Fibroblast of skin of right quadriceps (primary cell): ENCODE measurements around the gene DTNBP1.
A peak's percentile ranks its signal among the peaks of the same experiment; 100 is the strongest.

ENCODE experiments used
- DNase-seq: peaks from one replicate; pipeline ENCODE4 v3.0.0-alpha.2; 2013

DTNBP1 gene

DNA sequence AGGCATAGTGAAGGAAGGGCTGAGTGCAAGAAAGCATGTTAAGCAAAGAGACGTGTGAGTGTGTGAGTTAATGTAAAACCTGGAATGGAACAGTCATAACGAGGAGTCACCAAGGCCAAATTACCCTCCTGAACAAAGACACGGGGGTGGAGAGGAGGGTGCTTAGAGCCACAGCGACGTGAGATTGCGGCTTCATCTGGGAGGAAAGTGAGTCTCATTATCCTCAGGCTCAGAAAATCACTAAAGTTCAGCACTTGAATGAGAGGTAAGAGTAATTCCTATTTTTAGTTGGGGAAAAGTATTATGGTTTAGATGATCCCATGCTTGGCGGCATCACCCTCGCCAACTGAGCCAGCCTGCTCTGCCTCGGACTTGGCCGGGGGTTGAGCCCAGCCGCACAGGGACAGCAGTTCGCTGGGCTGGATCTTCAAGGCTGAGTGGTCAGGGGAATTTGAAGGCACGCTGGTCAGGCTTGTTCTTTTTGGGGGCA lies 136.6 kb downstream of the DTNBP1 start:
- no peak for DNase-seq

DNA sequence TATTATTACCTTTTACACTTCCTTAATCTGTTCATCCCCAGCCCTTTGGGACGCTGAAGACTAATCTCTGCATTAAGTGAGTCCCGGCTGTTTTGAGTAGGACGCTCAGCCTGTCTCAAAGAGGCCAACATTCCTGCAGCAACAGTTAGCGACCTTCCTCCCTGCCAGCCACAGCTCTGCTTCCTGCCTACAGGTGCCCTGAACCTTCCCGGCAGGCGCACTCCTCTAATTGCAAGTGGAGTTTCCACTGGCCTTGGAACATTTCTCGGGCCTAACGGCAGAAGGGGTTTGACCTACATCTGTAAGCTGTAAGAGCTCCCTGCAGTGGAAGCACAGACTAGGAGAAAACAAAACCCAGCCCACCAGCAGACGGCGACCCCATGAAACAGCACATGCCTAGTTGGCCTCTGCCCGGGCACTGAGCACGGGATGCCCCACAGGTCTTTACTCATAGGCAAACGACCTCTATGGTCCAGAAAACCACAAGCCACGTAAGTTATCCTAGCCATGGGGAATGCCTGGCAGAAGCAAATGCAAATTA lies 137.9 kb downstream of the DTNBP1 start:
- no peak for DNase-seq

DNA sequence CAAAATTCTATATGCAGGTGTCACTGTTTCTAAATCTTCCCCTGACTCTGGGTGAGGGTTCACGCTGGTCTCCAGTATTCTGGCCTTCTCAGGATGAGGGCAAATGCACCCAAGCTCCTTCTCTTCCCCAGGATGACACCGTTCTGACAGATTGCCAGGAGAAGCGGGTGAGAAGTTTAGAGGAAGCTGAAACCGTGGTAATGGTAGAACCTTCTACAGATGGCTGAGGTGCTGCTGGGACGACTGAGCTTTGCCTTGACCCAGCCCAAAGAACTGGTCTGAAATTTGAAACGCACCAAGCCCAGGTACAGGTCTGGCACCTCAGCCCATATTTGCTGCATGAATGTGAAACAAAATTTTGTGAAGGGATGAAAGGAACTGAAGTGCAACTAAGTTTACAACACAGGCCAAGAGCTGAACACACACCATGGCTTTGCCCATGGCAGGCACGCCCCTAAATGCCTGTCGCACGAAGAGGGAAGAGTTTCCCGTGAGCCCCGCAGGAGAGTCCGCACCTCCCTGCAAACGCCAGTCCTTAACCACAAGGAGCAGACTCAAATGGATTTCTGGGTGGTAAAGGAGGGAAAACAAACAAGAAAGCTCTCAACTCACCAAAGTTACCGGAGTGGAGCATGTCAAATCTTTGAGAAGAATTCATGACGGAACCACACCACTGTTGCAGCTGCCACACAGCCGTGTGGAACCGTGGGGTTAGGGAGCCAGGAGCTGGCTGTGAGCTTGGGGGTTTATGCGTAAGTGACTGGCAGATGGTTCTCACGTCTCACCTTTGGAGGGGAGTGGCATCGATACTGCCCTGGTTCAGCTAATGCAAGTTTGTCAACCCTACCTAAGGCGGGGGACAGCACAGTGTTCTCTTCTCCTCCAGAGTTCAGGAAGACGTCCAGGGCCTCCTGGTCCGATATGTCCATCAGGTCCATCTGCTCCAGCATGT lies 138.9 kb downstream of the DTNBP1 start:
- no peak for DNase-seq

DNA sequence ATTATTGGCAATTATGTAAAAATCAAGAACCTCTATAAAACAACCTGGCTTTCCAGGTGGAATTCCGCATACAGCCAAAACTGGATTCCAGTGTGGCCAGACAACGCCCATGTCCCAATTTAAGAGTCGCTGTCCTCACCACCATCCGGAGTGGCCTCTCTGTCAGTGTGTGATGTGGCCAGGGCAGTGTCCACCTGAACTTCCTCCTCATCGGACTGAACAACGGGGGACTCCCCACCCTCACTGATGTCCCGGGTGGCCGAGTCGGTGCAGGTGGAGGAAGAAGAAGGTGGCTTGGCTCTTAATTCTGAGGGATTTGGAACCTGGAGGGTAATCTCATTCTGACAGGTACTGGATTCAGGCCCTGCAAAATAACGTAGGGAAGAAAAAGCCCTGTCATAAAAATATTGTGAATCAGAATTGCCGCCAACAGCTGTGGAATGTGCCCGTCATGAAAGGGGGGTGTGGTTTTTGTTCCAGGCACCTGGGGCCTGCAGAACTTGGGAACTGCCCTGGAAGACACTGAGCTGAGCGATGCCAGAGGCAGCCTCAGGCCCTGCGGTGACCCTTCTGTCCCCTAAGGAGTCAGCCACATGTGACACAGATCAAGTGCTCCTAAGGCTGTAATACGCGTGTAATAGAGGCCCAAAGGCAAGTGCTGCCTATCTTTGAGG lies 139.8 kb downstream of the DTNBP1 start:
- no peak for DNase-seq

DNA sequence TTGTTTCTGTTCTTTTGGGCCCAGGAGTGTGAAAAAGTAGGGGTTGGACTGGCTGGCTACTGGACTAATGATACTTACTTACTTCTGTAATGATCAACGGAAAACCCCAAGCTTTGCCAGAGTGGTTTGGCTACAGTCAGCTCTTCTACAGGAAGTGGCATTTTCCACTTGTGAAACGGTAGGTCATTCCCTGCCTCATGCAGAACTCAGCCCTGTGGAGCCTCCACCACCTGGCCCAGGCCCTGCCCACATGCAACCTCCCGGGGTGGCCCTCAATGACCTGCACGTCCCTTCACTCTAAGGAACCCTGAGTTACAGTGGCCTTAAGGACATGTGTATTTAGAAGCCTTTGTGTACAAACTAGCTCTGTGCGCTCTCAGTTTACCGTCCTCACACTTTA lies 140.4 kb downstream of the DTNBP1 start:
- DNase-seq: no peak

DNA sequence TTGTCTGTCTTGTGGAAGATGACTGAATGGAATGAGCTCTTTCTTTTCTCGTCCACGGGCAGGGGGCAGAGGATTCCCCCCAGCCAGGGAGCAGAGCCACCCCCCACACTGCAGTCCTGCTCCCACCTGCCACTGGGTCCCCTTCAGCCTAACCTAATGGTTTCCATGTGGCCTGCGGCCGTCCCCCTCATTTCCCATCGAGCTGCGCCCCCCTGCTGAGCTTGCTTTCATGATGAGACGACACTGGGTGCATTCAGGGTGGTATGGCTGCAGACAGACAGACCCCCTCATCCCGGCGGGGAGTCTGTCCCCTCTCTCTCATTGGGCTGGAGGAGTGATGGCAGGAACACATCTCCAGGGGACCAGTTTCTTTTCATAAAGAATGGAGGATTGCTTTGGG lies 140.8 kb downstream of the DTNBP1 start:
- no peak for DNase-seq

DNA sequence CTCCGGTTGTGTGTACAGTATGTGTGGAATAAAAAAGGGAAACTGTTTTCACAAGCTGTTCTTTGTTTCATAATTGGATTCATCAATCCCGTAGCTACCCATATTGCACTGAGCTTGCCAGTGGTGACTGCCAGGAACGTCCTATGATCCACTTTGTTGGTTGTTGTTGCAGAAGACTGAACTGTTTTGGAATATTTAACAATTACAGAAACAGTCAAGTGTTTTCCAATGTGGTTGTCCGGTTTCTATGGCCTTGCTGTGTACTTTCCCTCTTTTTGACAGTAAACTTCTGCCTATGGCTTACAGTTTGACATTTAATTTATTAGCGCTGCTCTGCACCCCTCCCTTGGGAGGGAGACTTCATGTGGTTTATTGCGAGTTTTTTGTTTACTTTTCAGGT lies 141.2 kb downstream of the DTNBP1 start:
- DNase-seq: no peak

DNA sequence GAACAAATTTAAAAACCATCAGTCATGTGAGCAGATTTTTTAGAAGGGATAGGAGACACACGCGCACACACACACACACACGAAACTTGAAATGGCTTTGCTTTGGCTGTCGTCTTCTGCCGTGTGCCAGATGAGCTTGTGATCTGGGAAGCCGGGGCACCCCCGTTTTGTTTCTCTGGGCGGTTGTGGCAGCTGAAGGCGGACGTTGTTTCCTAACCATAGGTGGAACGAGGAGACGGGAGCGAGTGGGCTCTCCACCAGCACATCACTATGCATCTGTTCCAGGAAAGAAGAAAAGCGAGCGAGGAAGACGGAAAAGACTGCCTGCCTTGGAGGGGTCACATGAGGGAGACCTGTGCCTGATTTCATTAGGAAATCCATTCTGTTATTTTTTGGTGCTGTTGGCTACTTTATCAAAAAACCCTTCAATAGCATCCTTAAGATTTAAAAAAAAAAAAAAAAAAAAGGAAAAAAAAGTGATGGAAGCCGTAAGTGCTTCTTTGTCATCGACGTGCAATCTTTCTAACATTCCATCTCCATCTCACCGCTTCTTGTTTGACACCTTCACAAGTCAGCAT lies 142.1 kb downstream of the DTNBP1 start:
- DNase-seq: no peak

DNA sequence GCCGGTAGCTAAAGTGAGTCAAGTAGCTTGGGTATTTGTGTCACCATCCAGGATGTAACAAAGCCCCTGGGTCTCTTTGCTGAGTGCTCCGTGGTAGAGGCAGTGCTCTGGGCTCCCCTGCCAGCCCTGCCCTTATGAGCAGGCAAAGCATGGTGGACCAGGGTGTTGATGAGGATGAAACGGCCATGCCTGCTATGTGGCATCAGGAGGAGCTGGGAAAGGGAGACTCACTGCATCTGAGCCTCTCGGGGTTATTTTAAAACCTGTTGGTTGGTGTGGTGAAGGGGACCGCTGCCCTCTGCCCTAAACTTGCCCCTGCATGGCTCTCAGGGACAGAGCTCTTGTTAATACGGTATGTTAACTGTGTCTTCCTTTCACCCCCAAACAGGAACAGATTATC lies 143.1 kb downstream of the DTNBP1 start:
- no peak for DNase-seq

DNA sequence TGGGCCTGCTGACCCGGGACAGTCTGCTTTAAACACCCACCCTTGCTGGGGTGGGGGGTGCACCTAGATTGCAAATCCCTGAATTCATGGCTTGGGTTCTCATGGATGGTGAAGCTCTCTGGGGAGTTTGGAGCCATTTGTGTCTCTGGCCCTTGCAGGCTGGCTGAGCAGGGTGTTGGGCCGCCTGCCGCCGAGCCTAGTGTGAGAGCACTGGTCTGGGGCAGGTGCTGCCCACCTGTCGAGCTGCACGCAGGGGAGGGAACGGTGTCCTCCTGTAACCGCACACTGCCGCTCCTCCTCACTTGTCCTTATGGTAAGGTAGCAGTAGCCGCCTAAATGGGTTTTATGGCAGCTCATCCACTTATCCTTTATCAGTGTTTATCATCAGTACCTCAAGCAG lies 143.9 kb downstream of the DTNBP1 start:
- DNase-seq: no peak

DNA sequence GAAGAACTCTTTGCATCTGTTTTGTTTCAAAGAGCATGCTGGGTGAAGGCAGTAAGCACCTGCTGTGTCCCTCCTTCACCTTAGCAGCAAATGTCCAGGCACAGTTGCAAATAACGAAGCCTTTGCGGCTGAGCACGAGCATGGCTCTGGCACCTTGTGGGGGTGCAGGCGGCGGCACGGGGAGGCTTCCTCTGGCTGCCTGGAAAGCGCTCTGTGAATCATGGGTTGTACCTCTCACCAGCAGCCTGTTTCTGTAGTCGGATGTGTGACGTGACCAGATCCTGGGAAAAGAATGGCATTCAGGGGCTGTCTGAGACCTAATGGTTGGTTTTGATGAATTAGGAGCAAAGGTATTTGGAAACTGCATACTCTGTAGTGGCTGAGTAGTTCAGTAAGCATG lies 144.8 kb downstream of the DTNBP1 start:
- DNase-seq: peak; percentile 16

DNA sequence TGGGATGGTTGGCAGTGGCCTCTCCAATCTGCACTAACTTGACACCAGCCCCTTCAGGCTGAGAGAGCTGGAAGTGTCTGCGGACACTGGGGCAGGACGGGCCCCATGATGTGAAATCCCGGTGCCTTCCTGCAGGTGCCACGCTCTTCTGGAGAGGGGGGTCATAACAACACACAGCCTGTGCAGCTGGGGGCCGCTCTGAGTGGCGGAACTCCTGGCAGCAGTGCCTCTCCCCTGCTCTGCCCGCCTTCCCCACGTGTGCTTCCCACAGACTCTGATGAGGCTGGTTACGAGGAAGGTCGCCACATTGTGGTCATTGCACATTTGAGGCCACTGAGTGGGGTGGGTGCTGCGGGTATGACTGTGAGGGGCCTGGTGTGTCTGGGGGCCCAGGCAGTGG lies 145.2 kb downstream of the DTNBP1 start:
- no peak for DNase-seq

DNA sequence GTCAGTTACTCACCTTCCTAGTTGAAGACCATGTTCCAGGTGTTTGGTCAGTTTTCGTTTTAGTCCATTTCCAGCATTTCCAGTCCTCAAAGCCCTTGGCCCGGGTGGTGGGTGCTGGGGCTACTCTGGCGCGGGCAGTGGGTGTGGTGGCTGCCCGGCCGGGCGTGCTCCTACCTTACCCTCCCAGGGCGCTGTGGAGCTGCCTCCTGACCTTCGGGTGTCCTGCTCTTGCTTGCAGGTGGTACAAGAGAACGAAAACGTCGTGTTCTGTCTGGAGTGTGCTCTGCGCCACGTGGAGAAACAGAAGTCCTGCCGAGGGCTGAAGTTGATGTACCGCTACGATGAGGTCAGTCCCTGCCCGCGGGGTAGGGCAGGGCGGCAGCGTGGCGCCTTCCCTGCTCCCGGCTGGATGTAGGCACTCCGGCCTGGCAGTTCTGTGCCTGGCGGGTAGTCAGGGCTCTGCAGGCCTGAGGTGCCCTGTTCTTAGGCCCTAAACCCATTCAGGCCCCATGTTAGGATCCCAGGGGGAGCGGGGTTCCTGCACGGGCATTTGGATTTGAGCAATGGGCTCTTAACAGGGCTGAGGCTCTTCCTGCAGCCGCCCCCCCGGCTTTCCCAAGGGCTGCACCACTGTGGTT lies 145.8 kb downstream of the DTNBP1 start:
- no peak for DNase-seq

DNA sequence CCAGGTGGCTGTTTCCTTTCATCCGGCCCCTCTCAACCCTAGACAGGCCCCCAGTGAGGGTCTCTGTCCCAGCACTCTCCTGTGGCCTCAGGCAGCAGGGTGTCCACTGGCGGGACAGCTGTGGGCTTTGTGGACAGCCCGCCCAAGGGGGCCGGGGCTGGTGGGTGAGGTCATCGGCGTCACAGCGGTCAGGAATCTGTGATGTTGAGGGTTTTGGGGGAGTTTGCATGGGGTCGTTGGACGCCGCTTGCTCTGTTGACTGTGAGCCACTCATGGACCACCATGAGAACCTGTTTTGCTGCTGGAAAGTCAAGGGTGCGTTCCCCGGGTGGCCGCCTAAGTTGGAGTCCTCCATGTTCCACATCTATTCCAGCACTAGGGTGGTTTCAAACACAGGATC lies 146.4 kb downstream of the DTNBP1 start:
- no peak for DNase-seq

DNA sequence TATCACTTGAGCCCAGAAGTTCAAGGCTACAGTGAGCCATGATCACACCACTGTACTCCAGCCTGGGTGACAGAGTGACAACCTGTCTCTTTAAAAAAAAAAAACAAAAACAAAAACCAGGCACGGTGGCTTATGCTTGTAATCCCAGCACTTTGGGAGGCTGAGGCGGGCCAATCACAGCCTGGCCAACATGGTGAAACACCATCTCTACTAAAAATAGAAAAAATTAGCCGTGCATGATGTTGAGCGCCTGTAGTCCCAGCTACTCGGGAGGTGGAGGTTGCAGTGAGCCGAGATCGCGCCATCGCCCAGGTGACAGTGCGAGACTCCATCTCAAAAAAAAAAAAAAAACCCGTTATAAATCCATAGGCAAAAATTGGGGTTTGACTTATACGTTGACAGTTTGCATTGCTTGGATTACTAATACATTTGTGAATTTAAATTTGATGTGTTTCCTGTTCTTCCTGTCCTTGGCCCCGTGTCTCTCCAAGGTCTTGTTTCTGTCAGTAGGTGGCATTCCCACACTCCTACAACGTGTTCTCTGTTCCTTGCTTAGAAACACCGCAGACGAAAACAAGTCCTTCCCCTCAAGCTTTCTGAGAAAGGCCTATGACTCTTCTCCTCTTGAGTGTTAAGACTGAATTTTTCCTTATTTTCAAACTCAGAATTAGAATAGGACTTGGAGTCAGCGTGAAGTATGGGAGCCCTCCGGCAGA lies 147.0 kb downstream of the DTNBP1 start:
- no peak for DNase-seq

DNA sequence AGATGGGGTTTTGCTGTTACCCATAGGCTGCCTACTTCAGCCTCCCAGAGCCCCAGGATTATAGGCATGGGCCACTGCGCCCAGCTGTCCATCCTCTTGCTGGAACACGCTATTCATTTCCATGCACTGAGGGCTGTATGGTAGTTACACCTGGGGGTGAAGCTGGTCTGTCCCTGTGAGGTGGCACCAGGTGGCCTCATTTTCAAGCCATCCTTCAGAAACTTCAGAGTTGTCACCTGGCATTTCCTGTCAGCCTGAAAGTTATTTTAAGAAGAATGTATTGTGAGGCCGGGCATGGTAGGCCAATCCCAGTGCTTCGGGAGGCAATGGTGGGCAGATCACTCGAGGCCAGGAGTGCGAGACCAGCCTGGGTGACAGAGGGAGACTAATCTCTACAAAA lies 147.6 kb downstream of the DTNBP1 start:
- DNase-seq: no peak

DNA sequence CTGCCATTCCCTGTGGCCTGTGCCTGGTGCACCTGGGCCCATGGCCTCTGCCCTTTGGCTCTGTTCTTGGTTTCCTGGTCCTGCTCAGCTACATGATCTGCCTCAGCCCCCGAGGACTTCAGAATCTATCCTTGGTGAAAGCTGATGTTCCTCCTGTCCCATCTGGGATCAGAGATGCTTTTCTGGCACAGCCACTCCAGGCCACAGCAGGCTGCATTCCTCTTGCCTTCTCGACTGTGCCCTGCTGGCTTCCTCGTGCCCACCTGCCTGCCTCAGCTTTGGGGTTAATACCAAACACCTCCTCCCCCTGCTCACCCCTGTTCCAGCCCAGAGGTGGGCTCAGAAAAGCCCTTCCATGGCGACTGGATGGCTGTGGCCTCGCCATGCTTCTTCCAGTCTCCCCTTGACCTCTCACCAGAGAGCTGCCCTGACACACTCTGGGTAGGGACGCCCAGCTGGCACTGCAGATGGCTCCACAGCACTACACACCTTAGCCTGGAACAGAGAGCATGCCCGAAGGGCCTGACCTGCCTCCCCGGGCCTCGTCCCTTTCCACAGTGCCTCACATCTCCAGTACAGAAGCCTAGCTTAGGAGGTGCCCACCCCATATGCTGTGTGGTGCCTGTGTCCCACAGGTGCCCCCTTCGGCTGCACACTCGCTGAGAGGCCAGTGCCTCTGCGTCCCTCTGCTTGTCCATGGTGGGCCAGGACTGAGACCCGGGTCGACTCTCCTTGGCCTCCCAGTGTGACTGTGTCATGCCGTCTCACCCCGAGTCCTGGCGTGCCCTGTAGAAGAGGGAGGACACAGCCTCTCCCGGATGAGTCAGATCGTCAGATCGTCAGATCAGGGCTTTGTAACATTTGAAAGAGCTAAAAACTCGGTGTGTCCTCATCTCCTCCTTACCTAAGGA lies 148.8 kb downstream of the DTNBP1 start:
- DNase-seq: no peak

DNA sequence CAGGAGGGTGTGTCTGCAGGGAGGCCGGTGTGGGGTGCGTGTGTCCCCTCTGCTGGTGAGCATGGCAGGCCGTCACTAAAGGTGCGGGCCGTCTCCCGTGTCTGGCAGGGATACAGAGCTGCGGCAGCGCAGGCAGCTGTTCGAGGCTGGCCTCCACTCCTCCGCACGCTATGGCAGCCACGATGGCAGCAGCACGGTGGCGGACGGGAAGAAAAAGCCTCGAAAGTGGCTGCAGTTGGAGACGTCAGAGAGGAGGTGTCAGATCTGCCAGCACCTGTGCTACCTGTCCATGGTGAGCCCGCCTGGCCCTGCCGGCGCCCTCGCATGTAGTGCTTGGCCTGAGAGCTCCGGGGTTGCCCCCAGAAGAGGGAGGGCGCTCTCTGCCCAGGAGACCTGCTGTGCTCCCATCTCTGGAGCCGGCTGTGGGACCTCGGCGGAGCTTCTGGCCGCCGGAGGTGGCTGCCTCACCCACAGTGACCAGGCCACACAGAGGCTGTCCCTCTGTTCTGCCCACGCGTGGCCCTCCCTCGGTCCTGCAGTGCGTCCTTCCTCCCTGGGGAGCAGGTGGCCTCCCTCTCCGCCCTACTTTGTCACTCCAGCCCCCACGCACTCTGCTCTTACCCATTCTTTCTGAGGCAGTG lies 149.6 kb downstream of the DTNBP1 start:
- DNase-seq: no peak

DNA sequence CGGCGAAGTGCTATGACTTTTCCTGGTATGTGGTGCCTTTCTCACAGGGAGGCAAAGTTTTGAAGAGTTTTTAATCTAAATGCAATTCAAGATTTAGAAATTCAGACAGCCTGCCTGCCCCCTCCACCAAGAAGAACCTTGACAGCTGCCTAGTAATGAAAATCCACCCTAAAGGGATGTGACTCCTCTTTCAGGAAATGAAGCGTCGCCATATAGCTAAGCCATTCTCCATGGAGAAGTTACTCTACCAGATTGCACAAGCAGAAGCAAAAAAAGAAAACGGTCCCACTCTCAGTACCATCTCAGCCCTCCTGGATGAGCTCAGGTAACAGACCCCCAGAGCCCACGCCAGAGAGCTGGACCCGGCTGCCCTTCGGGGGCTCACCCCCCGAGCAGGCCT lies 150.1 kb downstream of the DTNBP1 start:
- DNase-seq: no peak

DNA sequence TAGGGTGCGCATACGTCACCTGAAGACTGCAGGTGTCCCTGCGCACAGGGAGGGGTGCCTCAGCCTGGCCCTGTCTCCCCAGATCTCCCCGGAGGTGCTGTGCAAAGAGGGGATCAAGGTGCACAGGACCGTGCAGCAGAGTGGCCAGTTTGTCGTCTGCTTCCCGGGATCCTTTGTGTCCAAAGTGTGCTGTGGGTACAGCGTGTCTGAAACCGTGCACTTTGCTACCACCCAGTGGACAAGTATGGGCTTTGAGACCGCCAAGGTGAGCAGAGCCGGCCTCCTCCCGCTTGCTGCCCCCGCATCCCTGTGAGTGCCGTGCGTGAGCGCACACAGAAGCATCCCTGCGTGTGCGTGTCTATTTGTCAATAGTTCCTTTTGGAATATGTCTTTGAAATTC lies 150.7 kb downstream of the DTNBP1 start:
- no peak for DNase-seq
